Measurements from ENCODE around the gene CRISP2.

Gene CRISP2

DNA sequence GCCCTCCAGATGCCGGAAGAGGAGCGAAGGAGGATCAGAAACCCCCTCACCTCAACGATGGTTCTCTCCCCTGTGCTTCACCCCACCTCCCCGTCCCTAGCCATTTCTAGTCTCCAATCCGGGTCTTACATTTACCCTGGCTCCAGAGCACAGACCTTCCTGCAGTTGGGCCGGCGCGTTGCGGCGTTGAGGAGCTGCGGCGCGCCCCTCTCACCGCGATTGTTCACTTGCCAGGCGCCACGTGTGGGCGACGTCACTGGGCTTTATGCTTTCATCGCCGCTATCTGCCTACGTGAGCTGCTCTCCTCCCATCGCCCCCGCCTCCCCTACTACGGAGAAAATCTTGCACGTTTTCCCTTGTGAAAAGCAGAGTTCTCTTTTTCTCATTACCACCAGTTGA lies at the start of gene CRISP2:
TSS of gene CRISP2 (minus strand) at position 198 of the 400 bp plus-strand sequence. CDS start 4,347 bp downstream, outside the sequence.
- TF ChIP-seq ZNF8 (CRISPR knock-in tag; IDR thresholded peaks at IDR 0.05) (no peak), TOX (CRISPR knock-in tag; IDR thresholded peaks at IDR 0.05; ENCODE audit: borderline replicate concordance) (no peak), ZFP3 (CRISPR knock-in tag; IDR thresholded peaks at IDR 0.05) (no peak), GLIS3 (CRISPR knock-in tag; IDR thresholded peaks at IDR 0.05) (no peak), ZFP30 (CRISPR knock-in tag; IDR thresholded peaks at IDR 0.05) (no peak), PPARA (CRISPR knock-in tag; IDR thresholded peaks at IDR 0.05; ENCODE audit: borderline replicate concordance) (no peak), OSR1 (CRISPR knock-in tag; IDR thresholded peaks at IDR 0.05) (no peak), PATZ1 (CRISPR knock-in tag; IDR thresholded peaks at IDR 0.05; ENCODE audit: borderline replicate concordance) (no peak), CREB5 (CRISPR knock-in tag; IDR thresholded peaks at IDR 0.05; ENCODE audit: low read depth) (no peak), RARB (CRISPR knock-in tag; IDR thresholded peaks at IDR 0.05) (no peak)
- TF ChIP-seq, protein P1, sequence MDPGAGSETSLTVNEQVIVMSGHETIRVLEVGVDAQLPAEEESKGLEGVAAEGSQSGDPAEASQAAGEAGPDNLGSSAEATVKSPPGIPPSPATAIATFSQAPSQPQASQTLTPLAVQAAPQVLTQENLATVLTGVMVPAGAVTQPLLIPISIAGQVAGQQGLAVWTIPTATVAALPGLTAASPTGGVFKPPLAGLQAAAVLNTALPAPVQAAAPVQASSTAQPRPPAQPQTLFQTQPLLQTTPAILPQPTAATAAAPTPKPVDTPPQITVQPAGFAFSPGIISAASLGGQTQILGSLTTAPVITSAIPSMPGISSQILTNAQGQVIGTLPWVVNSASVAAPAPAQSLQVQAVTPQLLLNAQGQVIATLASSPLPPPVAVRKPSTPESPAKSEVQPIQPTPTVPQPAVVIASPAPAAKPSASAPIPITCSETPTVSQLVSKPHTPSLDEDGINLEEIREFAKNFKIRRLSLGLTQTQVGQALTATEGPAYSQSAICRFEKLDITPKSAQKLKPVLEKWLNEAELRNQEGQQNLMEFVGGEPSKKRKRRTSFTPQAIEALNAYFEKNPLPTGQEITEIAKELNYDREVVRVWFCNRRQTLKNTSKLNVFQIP (CRISPR knock-in tag; IDR thresholded peaks at IDR 0.05; ENCODE audit: borderline replicate concordance, low read depth), result no peak
- no peak for ATAC-seq

GRCh38 chr6:49744259-49744658 lies 30.9 kb upstream of the CRISP2 start, which contains the start of gene CRISP3:
TSS of gene CRISP3 (minus strand) at chr6:49744388. CDS start at chr6:49744367, 21 bp downstream.
- no peak for ATAC-seq
- TF ChIP-seq PATZ1 (CRISPR knock-in tag; IDR thresholded peaks at IDR 0.05; ENCODE audit: borderline replicate concordance), result no peak
- TF ChIP-seq SNAI2 (CRISPR knock-in tag; IDR thresholded peaks at IDR 0.05), result no peak
- TF ChIP-seq CSDC2 (CRISPR knock-in tag; IDR thresholded peaks at IDR 0.05), result no peak
- no peak for TF ChIP-seq ARNTL (CRISPR knock-in tag; IDR thresholded peaks at IDR 0.05; ENCODE audit: borderline replicate concordance, low read depth)
- no peak for TF ChIP-seq ZNF8 (CRISPR knock-in tag; IDR thresholded peaks at IDR 0.05)
- TF ChIP-seq, protein P2, sequence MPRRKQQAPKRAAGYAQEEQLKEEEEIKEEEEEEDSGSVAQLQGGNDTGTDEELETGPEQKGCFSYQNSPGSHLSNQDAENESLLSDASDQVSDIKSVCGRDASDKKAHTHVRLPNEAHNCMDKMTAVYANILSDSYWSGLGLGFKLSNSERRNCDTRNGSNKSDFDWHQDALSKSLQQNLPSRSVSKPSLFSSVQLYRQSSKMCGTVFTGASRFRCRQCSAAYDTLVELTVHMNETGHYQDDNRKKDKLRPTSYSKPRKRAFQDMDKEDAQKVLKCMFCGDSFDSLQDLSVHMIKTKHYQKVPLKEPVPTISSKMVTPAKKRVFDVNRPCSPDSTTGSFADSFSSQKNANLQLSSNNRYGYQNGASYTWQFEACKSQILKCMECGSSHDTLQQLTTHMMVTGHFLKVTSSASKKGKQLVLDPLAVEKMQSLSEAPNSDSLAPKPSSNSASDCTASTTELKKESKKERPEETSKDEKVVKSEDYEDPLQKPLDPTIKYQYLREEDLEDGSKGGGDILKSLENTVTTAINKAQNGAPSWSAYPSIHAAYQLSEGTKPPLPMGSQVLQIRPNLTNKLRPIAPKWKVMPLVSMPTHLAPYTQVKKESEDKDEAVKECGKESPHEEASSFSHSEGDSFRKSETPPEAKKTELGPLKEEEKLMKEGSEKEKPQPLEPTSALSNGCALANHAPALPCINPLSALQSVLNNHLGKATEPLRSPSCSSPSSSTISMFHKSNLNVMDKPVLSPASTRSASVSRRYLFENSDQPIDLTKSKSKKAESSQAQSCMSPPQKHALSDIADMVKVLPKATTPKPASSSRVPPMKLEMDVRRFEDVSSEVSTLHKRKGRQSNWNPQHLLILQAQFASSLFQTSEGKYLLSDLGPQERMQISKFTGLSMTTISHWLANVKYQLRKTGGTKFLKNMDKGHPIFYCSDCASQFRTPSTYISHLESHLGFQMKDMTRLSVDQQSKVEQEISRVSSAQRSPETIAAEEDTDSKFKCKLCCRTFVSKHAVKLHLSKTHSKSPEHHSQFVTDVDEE (CRISPR knock-in tag; IDR thresholded peaks at IDR 0.05), result no peak
- no peak for TF ChIP-seq ZNF565 (CRISPR knock-in tag; conservative IDR thresholded peaks at IDR 0.05; ENCODE audit: low read depth)
- no peak for TF ChIP-seq TCF4 (CRISPR knock-in tag; IDR thresholded peaks at IDR 0.05; ENCODE audit: borderline replicate concordance)
- no peak for TF ChIP-seq BACH2 (CRISPR knock-in tag; IDR thresholded peaks at IDR 0.05; ENCODE audit: borderline replicate concordance)
- no peak for TF ChIP-seq ZNF70 (CRISPR knock-in tag; IDR thresholded peaks at IDR 0.05)

- no peak for TF ChIP-seq CREB5 (CRISPR knock-in tag; IDR thresholded peaks at IDR 0.05; ENCODE audit: low read depth)
- no peak for ATAC-seq
Measured at GRCh38 chr6:49743429-49743828, 30.1 kb upstream of the CRISP2 start.

Data from SK-N-SH treated with all-trans-retinoic acid at 6 μM for 48 hours (cell line).